PC-9 (cell line): ENCODE measurements around the gene MYO3B.

Source experiments
- CTCF ChIP-seq: fragments of 200-600 bp; sonication (generic); conservative IDR thresholded peaks from 2 replicates; pipeline ENCODE4 v1.6.1; 2017; ENCODE audit warnings: mixed run types, antibody characterized with exemption, mild to moderate bottlenecking, moderate library complexity
- EZH2 ChIP-seq: fragments of 200-600 bp; sonication (generic); IDR thresholded peaks from 2 replicates; pipeline ENCODE4 v1.8.0; 2017; ENCODE audit warnings: antibody characterized with exemption, low read depth

- TF ChIP-seq CTCF (no peak), EZH2 (no peak)
Observed at GRCh38 chr2:170563401-170563800, 385.5 kb downstream of the MYO3B start.
